Pancreas (tissue), 10 donors: ENCODE measurements around the gene TSPAN9. TPM values are rescaled to one million over a fixed set of nuclear protein-coding genes. Genes with fewer than 3 reads are reported as not detected.

ENCODE experiments used
- ATAC-seq, 4 donors: fragments of 200-7000 bp; cut with Tn5 transposase; one replicate each; pipeline versions ENCODE4 v1.8.0 to v1.9.1; 2020; ENCODE audit warnings: mild to moderate bottlenecking in 4 of 4, moderate library complexity in 4 of 4
- DNase-seq, 6 donors: peaks; one replicate each; pipeline ENCODE4 v3.0.0-alpha.2; 2020
- FAIRE-seq: peaks from 2 replicates; lab custom pipeline; 2012; peaks lifted over from hg19 to GRCh38; lab: Jason Lieb, UNC
- H3K27ac ChIP-seq, 4 donors: fragments of 200-600 bp; sonication (generic); 1 replicate in 3 of 4; 2 replicates in 1 of 4; pipeline versions ENCODE4 v1.5.0 to v1.8.0; 2020
- H3K27me3 ChIP-seq, 4 donors: fragments of 200-600 bp; one replicate each; pipeline ENCODE4 v1.8.0; 2021
- H3K36me3 ChIP-seq, 3 donors: fragments of 200-600 bp; sonication (generic) in 1 of 3; one replicate each; pipeline versions ENCODE4 v1.5.0 to v1.8.0; 2020 to 2021
- H3K4me1 ChIP-seq, 3 donors: fragments of 200-600 bp; one replicate each; pipeline ENCODE4 v1.8.0; 2021
- H3K4me3 ChIP-seq, 4 donors: fragments of 200-600 bp; sonication (generic) in 2 of 4; one replicate each; pipeline versions ENCODE4 v1.5.0 to v1.8.0; 2020 to 2021
- H3K9me3 ChIP-seq, 4 donors: fragments of 200-600 bp; one replicate each; pipeline ENCODE4 v1.8.0; 2021
- CTCF ChIP-seq, 4 donors: fragments of 200-600 bp; sonication (generic) in 3 of 4; IDR thresholded peaks; one replicate each; pipeline versions ENCODE4 v1.5.0 to v1.8.0; 2021; ENCODE audit warnings: antibody characterized with exemption in 4 of 4
- WGBS, 2 donors: extraction: QIAGEN DNeasy Blood & Tissue Kit; methylation state at CpG; one replicate each; pipeline ENCODE4 v1.1.7; 2013; 5-methylcytosine and 5-hydroxymethylcytosine counted together
- intact Hi-C, 3 donors: fragments of 100-400 bp; cut with DNase I; formaldehyde crosslinking; loops; one replicate each; pipeline versions ENCODE4 v1.11.1 to v1.14.2; 2022
- polyA plus RNA-seq, 2 donors: library from polyadenylated mRNA; stranded (reverse); fragments of 200-250 nt; gene quantifications; one replicate each; pipeline ENCODE4 v1.2.3, GENCODE V29; 2013
- total RNA-seq, 6 donors: library from RNA; stranded (reverse); fragmentation: NEBNext Ultra II Directional in 4 of 6; extraction: Animal tissue kit (Norgen Biotek cat#: 25700) in 4 of 6; gene quantifications; one replicate each; pipeline versions ENCODE4 v1.2.1 to v1.2.4, GENCODE V29; 2021 to 2023
- donor health status: healthy with polysubstance abuse.
- donor health status: DM: no; HTN: no; CAD: no; lungs with moderate emphysema.
- donor health status: DM: no; HTN: no; CAD: no.
- donor health status: control.
- donor health status: control.
- donor health status: Bipolar disorder and iron deficiency.
- donor health status: DM: yes; HTN: yes; CAD: no.
- donor health status: DM: no; HTN: no; CAD: no.
- donor health status: DM: no; HTN: no; CAD: no.
- donor health status: DM: yes; HTN: yes; CAD: no.

TSPAN9 gene
- total and polyA plus RNA-seq, 8 donors, result 7.8 to 19.5 (median 13.0) TPM

GRCh38 chr12:3236345-3237187 is 159.4 kb downstream of the TSPAN9 start:
- no peaks in the 10 kb centered on the region for H3K9me3 ChIP-seq
- no peaks in the 10 kb centered on the region for H3K27me3 ChIP-seq
- peak in 3 of 4 donors; percentile 44 to 59 (median 51) for ATAC-seq
- intact Hi-C loops, result no loop called here
- no peak for FAIRE-seq
- no peak for DNase-seq
- no peaks in the 10 kb centered on the region for H3K4me1 ChIP-seq
- no peaks in the 10 kb centered on the region for H3K36me3 ChIP-seq
- H3K4me3 ChIP-seq, result no peak overlapping the region
- no peak for TF ChIP-seq CTCF (IDR thresholded peaks at IDR 0.05)
- WGBS, 2 donors, result 85 to 88% methylated on average over 15 to 16 of the region's 16 CpGs
- no peak overlapping the region for H3K27ac ChIP-seq

GRCh38 chr12:3238196-3238595 is 161.0 kb downstream of the TSPAN9 start:
- ATAC-seq (no peak), FAIRE-seq (no peak), DNase-seq (no peak)
- no peaks in the 10 kb centered on the region for H3K27me3 ChIP-seq
- no peaks in the 10 kb centered on the region for H3K9me3 ChIP-seq
- H3K4me1 ChIP-seq, result no peaks in the 10 kb centered on the region
- no peak for TF ChIP-seq CTCF (IDR thresholded peaks at IDR 0.05)
- H3K4me3 ChIP-seq, result no peak overlapping the region
- H3K36me3 ChIP-seq, result no peaks in the 10 kb centered on the region
- 84 to 93% methylated on average over 11 of the region's 11 CpGs for WGBS, 2 donors
- intact Hi-C loops, result no loop called here
- H3K27ac ChIP-seq, result no peak overlapping the region

- TF ChIP-seq CTCF (IDR thresholded peaks at IDR 0.05), result no peak
- no peaks in the 10 kb centered on the region for H3K27me3 ChIP-seq
- no peak overlapping the region for H3K27ac ChIP-seq
- WGBS, 2 donors, result 70% methylated on average over 15 of the region's 15 CpGs
- ATAC-seq, result peak in 3 of 4 donors; percentile 20 to 56 (median 38)
- no peaks in the 10 kb centered on the region for H3K36me3 ChIP-seq
- no peak for DNase-seq
- H3K4me1 ChIP-seq, result no peaks in the 10 kb centered on the region
- no peaks in the 10 kb centered on the region for H3K9me3 ChIP-seq
- H3K4me3 ChIP-seq, result no peak overlapping the region
- intact Hi-C loops, result no loop called here
- FAIRE-seq, result no peak
Observed at GRCh38 chr12:3241621-3242020, 164.4 kb downstream of the TSPAN9 start.

GRCh38 chr12:3242199-3242863 is 165.2 kb downstream of the TSPAN9 start:
- Histone ChIP-seq H3K36me3 (no peaks in the 10 kb centered on the region), H3K4me3 (no peak overlapping the region), H3K27ac (no peak overlapping the region), H3K27me3 (no peaks in the 10 kb centered on the region), H3K9me3 (no peaks in the 10 kb centered on the region), H3K4me1 (no peaks in the 10 kb centered on the region)
- intact Hi-C loops, result no loop called here
- 84 to 91% methylated on average over 9 to 10 of the region's 10 CpGs for WGBS, 2 donors
- DNase-seq (no peak), ATAC-seq (peak in 3 of 4 donors; percentile 20 to 56 (median 21)), FAIRE-seq (no peak)
- no peak for TF ChIP-seq CTCF (IDR thresholded peaks at IDR 0.05)
